Adrenal gland (tissue), 12 donors: ENCODE results near the gene SLC5A10. TPM values are rescaled to one million over a fixed set of nuclear protein-coding genes. Genes with fewer than 3 reads are reported as not detected.

Source experiments
- DNase-seq, 7 donors: peaks; one replicate each; pipeline ENCODE4 v3.0.0-alpha.2; 2019 to 2020
- H3K27ac ChIP-seq, 5 donors: fragments of 200-600 bp; sonication (generic) in 4 of 5; 1 replicate in 3 of 5; 2 replicates in 2 of 5; pipeline versions ENCODE4 v1.5.1 to v1.8.0; 2016 to 2020; ENCODE audit warnings: mild to moderate bottlenecking in 1 of 5
- H3K27me3 ChIP-seq: fragments of 200-600 bp; 2 replicates; pipeline ENCODE4 v1.8.0; 2021
- H3K36me3 ChIP-seq, 2 donors: fragments of 200-600 bp; replicated peaks in 1 of 2; 1 replicate in 1 of 2; 2 replicates in 1 of 2; pipeline versions ENCODE4 v1.5.1 to v1.8.0; 2018 to 2022
- H3K4me1 ChIP-seq, 2 donors: fragments of 200-600 bp; replicated peaks in 1 of 2; 1 replicate in 1 of 2; 2 replicates in 1 of 2; pipeline versions ENCODE4 v1.5.1 to v1.8.0; 2018 to 2021
- H3K4me3 ChIP-seq, 4 donors: fragments of 200-600 bp; sonication (generic) in 3 of 4; one replicate each; pipeline ENCODE4 v1.5.1; 2016 to 2018
- H3K9me3 ChIP-seq, 3 donors: fragments of 200-600 bp; sonication (generic) in 1 of 3; replicated peaks in 1 of 3; 1 replicate in 2 of 3; 2 replicates in 1 of 3; pipeline versions ENCODE4 v1.5.1 to v1.8.0; 2016 to 2021
- POLR2A ChIP-seq, 2 donors: fragments of 450-650 bp; IDR thresholded peaks; one replicate each; pipeline ENCODE4 v1.6.1; 2017; ENCODE audit warnings: antibody characterized with exemption in 2 of 2, mild to moderate bottlenecking in 2 of 2, moderate library complexity in 1 of 2
- WGBS, 4 donors: extraction: QIAGEN DNeasy Blood & Tissue Kit in 2 of 4; methylation state at CpG; one replicate each; pipeline versions ENCODE4 v1.1.5 to v1.1.7; 2013 to 2017; 5-methylcytosine and 5-hydroxymethylcytosine counted together
- intact Hi-C, 2 donors: fragments of 100-400 bp; cut with DNase I; formaldehyde crosslinking; loops; one replicate each; pipeline versions ENCODE4 v1.14.1 to v1.15.0; 2022 to 2023
- polyA plus RNA-seq, 3 donors: library from polyadenylated mRNA; stranded (reverse); fragments of 200-250 nt in 2 of 3; fragments of 350-450 nt in 1 of 3; fragmentation: Illumina TruSeq in 1 of 3; extraction: RNeasy Lipid Tissue Mini Kit (QIAGEN cat#74804) in 1 of 3; gene quantifications; one replicate each; pipeline ENCODE4 v1.2.3, GENCODE V29; 2013 to 2014
- total RNA-seq, 9 donors: library from RNA; depleted of rRNA in 4 of 9; stranded (reverse); fragments of >200 nt in 4 of 9; fragments of 120-200 nt in 1 of 9; fragmentation: NEBNext Ultra II Directional in 1 of 9; extraction: Animal tissue kit (Norgen Biotek cat#: 25700) in 1 of 9; gene quantifications; one replicate each; pipeline versions ENCODE4 v1.1.0 to v1.2.4, GENCODE V29; 2013 to 2023
- TF ChIP-seq, protein P1 (sequence below), 6 experiments: fragments of 450-650 bp in 4 of 6; fragments of 200-600 bp in 2 of 6; sonication (generic) in 1 of 6; IDR thresholded peaks; 1 replicate in 5 of 6; 2 replicates in 1 of 6; pipeline versions ENCODE4 v1.5.1 to v1.8.0; 2016 to 2021; ENCODE audit warnings: antibody characterized with exemption in 6 of 6, mild to moderate bottlenecking in 2 of 6, moderate library complexity in 1 of 6
- donor health status: healthy with polysubstance abuse.
- donor health status: Bipolar disorder and iron deficiency.
- donor health status: DM: yes; HTN: yes; CAD: no.
- donor health status: DM: no; HTN: no; CAD: no.
- donor health status: DM: no; HTN: no; CAD: no.
- donor health status: DM: yes; HTN: yes; CAD: no.

SLC5A10 gene
- total and polyA plus RNA-seq, 12 donors: 0.16 to 0.94 (median 0.22) TPM; not detected in 8

- DNase-seq: no peak
- Histone ChIP-seq H3K27me3 (peaks cover 13% of the 10 kb centered on the region), H3K27ac (no peak overlapping the region), H3K4me1 (no peaks in the 10 kb centered on the region), H3K4me3 (no peak overlapping the region), H3K9me3 (no peaks in the 10 kb centered on the region), H3K36me3 (no peaks in the 10 kb centered on the region)
- 79 to 88% (median 81%) methylated on average over 8 of the region's 8 CpGs for WGBS, 4 donors
- TF ChIP-seq POLR2A (IDR thresholded peaks at IDR 0.05): no peak
- TF ChIP-seq, protein P1, sequence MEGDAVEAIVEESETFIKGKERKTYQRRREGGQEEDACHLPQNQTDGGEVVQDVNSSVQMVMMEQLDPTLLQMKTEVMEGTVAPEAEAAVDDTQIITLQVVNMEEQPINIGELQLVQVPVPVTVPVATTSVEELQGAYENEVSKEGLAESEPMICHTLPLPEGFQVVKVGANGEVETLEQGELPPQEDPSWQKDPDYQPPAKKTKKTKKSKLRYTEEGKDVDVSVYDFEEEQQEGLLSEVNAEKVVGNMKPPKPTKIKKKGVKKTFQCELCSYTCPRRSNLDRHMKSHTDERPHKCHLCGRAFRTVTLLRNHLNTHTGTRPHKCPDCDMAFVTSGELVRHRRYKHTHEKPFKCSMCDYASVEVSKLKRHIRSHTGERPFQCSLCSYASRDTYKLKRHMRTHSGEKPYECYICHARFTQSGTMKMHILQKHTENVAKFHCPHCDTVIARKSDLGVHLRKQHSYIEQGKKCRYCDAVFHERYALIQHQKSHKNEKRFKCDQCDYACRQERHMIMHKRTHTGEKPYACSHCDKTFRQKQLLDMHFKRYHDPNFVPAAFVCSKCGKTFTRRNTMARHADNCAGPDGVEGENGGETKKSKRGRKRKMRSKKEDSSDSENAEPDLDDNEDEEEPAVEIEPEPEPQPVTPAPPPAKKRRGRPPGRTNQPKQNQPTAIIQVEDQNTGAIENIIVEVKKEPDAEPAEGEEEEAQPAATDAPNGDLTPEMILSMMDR (IDR thresholded peaks at IDR 0.05): no peak
- intact Hi-C loops: no loop called here
These were observed 13.8 kb upstream of the SLC5A10 start for GRCh38 chr17:18937981-18938691.

DNA sequence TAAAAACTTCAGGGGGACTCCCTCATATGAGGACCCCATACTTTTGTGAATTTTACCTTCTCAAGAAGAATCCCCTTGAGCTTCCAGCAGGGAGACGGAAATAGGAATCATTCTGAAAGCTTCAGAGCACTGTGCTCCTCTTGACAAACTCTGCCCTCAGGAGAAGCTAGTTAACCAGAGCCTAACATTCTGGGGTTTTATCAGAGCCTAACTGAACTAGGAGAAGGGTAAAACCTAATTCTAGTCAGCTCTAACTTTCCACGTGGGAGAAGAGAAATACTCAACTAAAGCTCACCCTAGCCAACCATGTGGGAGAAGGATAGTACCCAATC lies 13.3 kb upstream of the SLC5A10 start:
- intact Hi-C loops: no loop called here
- Histone ChIP-seq H3K4me3 (no peak overlapping the region), H3K9me3 (no peaks in the 10 kb centered on the region), H3K4me1 (no peaks in the 10 kb centered on the region), H3K27ac (no peak overlapping the region), H3K27me3 (peaks cover 13% of the 10 kb centered on the region), H3K36me3 (no peaks in the 10 kb centered on the region)
- DNase-seq: no peak
- TF ChIP-seq, protein P1 (IDR thresholded peaks at IDR 0.05): no peak
- 68 to 79% (median 72%) methylated on average over 2 of the region's 2 CpGs for WGBS, 4 donors

DNA sequence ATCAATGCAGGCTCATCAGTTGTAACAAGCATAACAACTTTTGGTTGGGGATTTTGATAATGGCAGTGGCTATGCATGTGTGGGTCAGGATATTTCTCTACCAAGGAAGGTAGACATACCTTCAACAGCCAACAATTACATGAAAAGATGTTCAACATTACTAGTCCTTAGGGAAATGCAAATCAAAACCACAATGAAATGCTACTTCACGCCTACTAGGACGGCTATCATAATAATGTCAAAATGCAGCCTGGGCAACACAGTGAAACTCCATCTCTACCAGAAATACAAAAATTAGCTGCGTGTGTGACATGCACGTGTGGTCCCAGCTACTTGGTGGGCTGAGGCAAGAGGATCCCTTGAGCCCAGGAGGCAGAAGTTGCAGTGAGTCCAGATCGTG lies 7.3 kb upstream of the SLC5A10 start:
- H3K9me3 ChIP-seq: no peaks in the 10 kb centered on the region
- 62 to 81% (median 75%) methylated on average over 5 of the region's 5 CpGs for WGBS, 4 donors
- H3K4me3 ChIP-seq: no peak overlapping the region
- no peaks in the 10 kb centered on the region for H3K4me1 ChIP-seq
- intact Hi-C loops: no loop called here
- DNase-seq: no peak
- H3K27me3 ChIP-seq: peaks cover 2% of the 10 kb centered on the region
- no peak overlapping the region for H3K27ac ChIP-seq
- no peaks in the 10 kb centered on the region for H3K36me3 ChIP-seq
- TF ChIP-seq POLR2A (IDR thresholded peaks at IDR 0.05): no peak
- TF ChIP-seq, protein P1 (IDR thresholded peaks at IDR 0.05): no peak

GRCh38 chr17:18946536-18946935 lies 5.4 kb upstream of the SLC5A10 start:
- intact Hi-C loops: no loop called here
- no peak for DNase-seq
- no peak overlapping the region for H3K4me3 ChIP-seq
- H3K9me3 ChIP-seq: no peaks in the 10 kb centered on the region
- no peak overlapping the region for H3K27ac ChIP-seq
- no peak for TF ChIP-seq POLR2A (IDR thresholded peaks at IDR 0.05)
- TF ChIP-seq, protein P1 (IDR thresholded peaks at IDR 0.05): no peak
- no peaks in the 10 kb centered on the region for H3K36me3 ChIP-seq
- no peaks in the 10 kb centered on the region for H3K27me3 ChIP-seq
- 76 to 90% (median 76%) methylated on average over 2 of the region's 2 CpGs for WGBS, 4 donors
- no peaks in the 10 kb centered on the region for H3K4me1 ChIP-seq
